B cell (primary cell): ENCODE data around the gene MPDU1. TPM values are rescaled to one million over a fixed set of nuclear protein-coding genes. Genes with fewer than 3 reads are reported as not detected.

Source experiments
- ATAC-seq: fragments of 200-7000 bp; cut with Tn5 transposase; one replicate; pipeline ENCODE4 v1.10.0; 2021; ENCODE audit warnings: low read depth, mild to moderate bottlenecking, moderate number of reproducible peaks, moderate library complexity
- CTCF ChIA-PET: fragments of 350-600 bp; sonication (Branson Sonifier 250); formaldehyde crosslinking; loops from one replicate; lab custom pipeline; 2021; ENCODE audit warnings: antibody characterized with exemption, inconsistent platforms; lab: Charles Lee
- POLR2A ChIA-PET: fragments of 350-600 bp; sonication (Branson Sonifier 250); formaldehyde crosslinking; loops from one replicate; lab custom pipeline; 2021; ENCODE audit warnings: antibody characterized with exemption; lab: Charles Lee
- DNase-seq: peaks from one replicate; pipeline ENCODE4 v3.0.0; 2013
- H2AFZ ChIP-seq: 2 replicates; pipeline ENCODE4 v1.6.1; 2012; ENCODE audit warnings: mild to moderate bottlenecking, low read depth, low read length; ENCODE audit not compliant: insufficient read depth, poor library complexity, severe bottlenecking
- H3K27ac ChIP-seq, 2 donors: 1 replicate in 1 of 2; 2 replicates in 1 of 2; pipeline ENCODE4 v1.5.1; 2012 to 2013; ENCODE audit warnings: low read length in 2 of 2, mild to moderate bottlenecking in 2 of 2, moderate library complexity in 1 of 2
- H3K27me3 ChIP-seq, 4 experiments: fragments of 200-600 bp in 1 of 4; sonication (generic) in 1 of 4; replicated peaks in 1 of 4; 1 replicate in 2 of 4; 2 replicates in 2 of 4; pipeline versions ENCODE4 v1.6.1 to v1.7.0; 2013 to 2016; ENCODE audit warnings: low read length in 3 of 4, mild to moderate bottlenecking in 2 of 4, mixed read lengths in 1 of 4, moderate library complexity in 1 of 4; ENCODE audit not compliant: insufficient read depth in 4 of 4, control insufficient read depth in 3 of 4; ENCODE audit errors: control extremely low read depth in 1 of 4
- H3K36me3 ChIP-seq, 2 experiments: replicated peaks in 1 of 2; 1 replicate in 1 of 2; 2 replicates in 1 of 2; pipeline versions ENCODE4 v1.6.1 to v1.7.1; 2013; ENCODE audit warnings: low read length in 1 of 2; ENCODE audit not compliant: insufficient read depth in 2 of 2, control insufficient read depth in 1 of 2; ENCODE audit errors: control extremely low read depth in 1 of 2, extremely low read depth in 1 of 2
- H3K4me1 ChIP-seq, 2 donors: fragments of 200-600 bp in 1 of 2; sonication (generic) in 1 of 2; 1 replicate in 1 of 2; 2 replicates in 1 of 2; pipeline versions ENCODE4 v1.5.1 to v1.6.1; 2013 to 2017; ENCODE audit warnings: low read length in 2 of 2; ENCODE audit not compliant: control insufficient read depth in 2 of 2, insufficient read depth in 2 of 2
- H3K4me2 ChIP-seq: replicated peaks from 2 replicates; pipeline ENCODE3; 2012; ENCODE audit warnings: mild to moderate bottlenecking, low read depth, low read length; ENCODE audit not compliant: poor library complexity, severe bottlenecking
- H3K4me3 ChIP-seq, 5 experiments: fragments of 200-600 bp in 1 of 5; sonication (generic) in 1 of 5; 1 replicate in 3 of 5; 2 replicates in 2 of 5; pipeline versions ENCODE4 v1.5.1 to v1.7.0; 2011 to 2016; ENCODE audit warnings: low read length in 4 of 5, mild to moderate bottlenecking in 4 of 5, low read depth in 2 of 5, control low read depth in 1 of 5, moderate library complexity in 1 of 5; ENCODE audit not compliant: insufficient read depth in 1 of 5; ENCODE audit errors: control extremely low read depth in 1 of 5, extremely low read depth in 1 of 5
- H3K79me2 ChIP-seq: fragments of 200-600 bp; sonication (generic); one replicate; pipeline ENCODE4 v1.6.0; 2016; ENCODE audit warnings: low read length; ENCODE audit not compliant: control insufficient read depth, insufficient read depth
- H3K9ac ChIP-seq: fragments of 200-600 bp; sonication (generic); 2 replicates; pipeline ENCODE4 v1.6.1; 2017; ENCODE audit warnings: mild to moderate bottlenecking, low read length, moderate library complexity
- H3K9me3 ChIP-seq, 3 donors: one replicate each; pipeline versions ENCODE4 v1.6.1 to v1.7.1; 2013; ENCODE audit warnings: low read length in 2 of 3; ENCODE audit not compliant: control insufficient read depth in 2 of 3, insufficient read depth in 1 of 3; ENCODE audit errors: control extremely low read depth in 1 of 3
- H4K20me1 ChIP-seq: 2 replicates; pipeline ENCODE4 v1.6.0; 2012; ENCODE audit warnings: mild to moderate bottlenecking, low read length; ENCODE audit not compliant: insufficient read depth, control insufficient read depth, poor library complexity, severe bottlenecking
- H3K27ac Mint-ChIP-seq: one replicate; pipeline ENCODE4 v1.8.0; 2021; ENCODE audit warnings: mixed read lengths
- H3K27me3 Mint-ChIP-seq: one replicate; pipeline ENCODE4 v1.8.0; 2021; ENCODE audit warnings: mixed read lengths
- H3K4me1 Mint-ChIP-seq: one replicate; pipeline ENCODE4 v1.8.0; 2021; ENCODE audit warnings: mixed read lengths
- H3K4me3 Mint-ChIP-seq: one replicate; pipeline ENCODE4 v1.8.0; 2021; ENCODE audit warnings: mixed read lengths
- H3K9me3 Mint-ChIP-seq: one replicate; pipeline ENCODE4 v1.8.0; 2022; ENCODE audit warnings: mixed read lengths; ENCODE audit not compliant: insufficient read depth
- CTCF ChIP-seq: fragments of 200-600 bp; IDR thresholded peaks from one replicate; pipeline ENCODE4 v1.8.0; 2022; ENCODE audit warnings: antibody characterized with exemption, mild to moderate bottlenecking
- EZH2 ChIP-seq: IDR thresholded peaks from 2 replicates; pipeline ENCODE4 v1.6.1; 2012; ENCODE audit warnings: borderline replicate concordance, low read depth, mild to moderate bottlenecking, moderate library complexity, low read length; ENCODE audit not compliant: insufficient read depth, poor library complexity, severe bottlenecking
- WGBS: methylation state at CpG from one replicate; pipeline ENCODE4 v1.1.5; 2013; ENCODE audit warnings: missing lambda C conversion rate; ENCODE audit not compliant: insufficient coverage; 5-methylcytosine and 5-hydroxymethylcytosine counted together
- intact Hi-C: fragments of 100-400 bp; cut with micrococcal nuclease; formaldehyde crosslinking; loops from one replicate; pipeline ENCODE4 v1.10.0; 2022
- polyA plus RNA-seq: library from polyadenylated mRNA; depleted of rRNA; stranded (reverse); fragments of >200 nt; gene quantifications from 2 replicates; pipeline ENCODE4 v1.2.3, GENCODE V29; 2012
- total RNA-seq, 2 donors: library from RNA; stranded (reverse); fragments of 120-200 nt in 1 of 2; gene quantifications; 1 replicate in 1 of 2; 2 replicates in 1 of 2; pipeline versions ENCODE4 v1.2.3 to v1.2.4, GENCODE V29; 2013 to 2022

Gene MPDU1
- total and polyA plus RNA-seq, 2 donors (not counting 1 experiment from before 2014, with no cell fraction given): 31.7 to 51.5 TPM

DNA sequence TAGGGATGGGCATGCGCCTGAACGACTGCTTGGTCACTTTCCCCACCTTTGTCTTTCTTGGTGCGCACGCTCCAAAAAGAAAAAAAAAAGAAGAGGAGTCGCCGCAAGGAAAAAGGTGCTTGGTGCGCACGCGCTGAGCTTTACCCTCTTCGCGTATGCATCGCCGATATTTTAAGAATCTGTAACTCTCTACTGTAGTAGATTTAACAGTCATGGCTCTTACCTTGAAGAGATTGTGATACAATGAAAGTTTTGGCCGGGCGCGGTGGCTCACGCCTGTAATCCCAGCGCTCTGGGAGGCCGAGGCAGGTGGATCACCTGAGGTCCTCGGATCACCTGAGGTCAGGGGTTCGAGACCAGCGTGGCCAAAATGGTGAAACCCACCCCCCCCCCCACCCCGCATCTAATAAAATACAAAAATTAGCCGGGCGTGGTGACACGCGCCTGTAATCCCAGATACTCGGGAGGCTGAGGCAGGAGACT, 31.7 kb downstream of the MPDU1 start:
- DNase-seq (no peak), ATAC-seq (peak; percentile 6)
- H3K9me3 Mint-ChIP-seq: no peaks in the 10 kb centered on the region
- 6% methylated on average over 16 of the region's 28 CpGs for WGBS
- H3K4me1 Mint-ChIP-seq: peaks cover 22% of the 10 kb centered on the region
- H4K20me1 ChIP-seq: peaks cover 25% of the 10 kb centered on the region
- TF ChIP-seq EZH2: no peak
- TF ChIP-seq CTCF: no peak
- POLR2A ChIA-PET: interaction anchor here (0.6 to 2.9 kb wide), 12 partner anchors 12 to 235 kb away, joined by 3 to 35 read pairs (median 4); partner anchors contain the start of genes CD68, MPDU1, POLR2A and SAT2
- peak overlapping the region; percentile 84 for H3K4me3 Mint-ChIP-seq
- peak overlapping the region; percentile 82 for H3K4me2 ChIP-seq
- peaks cover 41% of the 10 kb centered on the region for H3K79me2 ChIP-seq
- peaks cover 12 to 26% of the 10 kb centered on the region in 2 donors for H3K4me1 ChIP-seq
- no peaks in the 10 kb centered on the region for H3K27me3 ChIP-seq
- H3K27ac ChIP-seq: peak overlapping the region; percentile 67 to 85
- peak overlapping the region; percentile 24 to 76 (median 72) for H3K4me3 ChIP-seq
- peak overlapping the region; percentile 74 for H2AFZ ChIP-seq
- no peaks in the 10 kb centered on the region for H3K9me3 ChIP-seq
- H3K36me3 ChIP-seq: peaks cover 1 to 8% of the 10 kb centered on the region in 2 experiments
- H3K27me3 Mint-ChIP-seq: no peaks in the 10 kb centered on the region
- CTCF ChIA-PET: interaction anchor here (0.6 to 2.5 kb wide), 14 partner anchors 9 to 101 kb away, joined by 3 to 14 read pairs (median 4); partner anchors contain the start of genes ATP1B2, SAT2, SOX15 and TP53
- intact Hi-C loops: loop anchor here (1.0 to 10.0 kb wide), 6 partner anchors 12 to 308 kb away; partner anchors contain the start of genes ATP1B2, EIF5A, SAT2 and TP53
- peak overlapping the region; percentile 93 for H3K27ac Mint-ChIP-seq
- H3K9ac ChIP-seq: peak overlapping the region; percentile 65

- intact Hi-C loops: loop anchor here (10.0 kb wide), 1 partner anchor 226 kb away; no protein-coding TSS in a partner anchor
These were observed 35.0 kb downstream of the MPDU1 start for GRCh38 chr17:7618608-7619007.

More at GRCh38 chr17:7618608-7619007, 35.0 kb downstream of the MPDU1 start:
- TF ChIP-seq EZH2 (no peak), CTCF (no peak)
- peaks cover 8% of the 10 kb centered on the region for H3K79me2 ChIP-seq
- H3K4me2 ChIP-seq: no peak overlapping the region
- ChIA-PET POLR2A (no interaction called here), CTCF (no interaction called here)
- DNase-seq (no peak), ATAC-seq (no peak)
- H3K4me1 ChIP-seq: peaks cover 5 to 11% of the 10 kb centered on the region in 2 donors
- no peaks in the 10 kb centered on the region for H3K27me3 ChIP-seq
- H3K27ac ChIP-seq: no peak overlapping the region
- 89% methylated on average over 3 of the region's 5 CpGs for WGBS
- H3K4me1 Mint-ChIP-seq: peaks cover 5% of the 10 kb centered on the region
- H3K36me3 ChIP-seq: no peaks in the 10 kb centered on the region
- no peak overlapping the region for H3K27ac Mint-ChIP-seq
- no peaks in the 10 kb centered on the region for H3K9me3 ChIP-seq
- H3K9me3 Mint-ChIP-seq: no peaks in the 10 kb centered on the region
- H3K4me3 ChIP-seq: no peak overlapping the region
- no peaks in the 10 kb centered on the region for H3K27me3 Mint-ChIP-seq
- no peak overlapping the region for H2AFZ ChIP-seq
- no peak overlapping the region for H3K4me3 Mint-ChIP-seq
- no peak overlapping the region for H3K9ac ChIP-seq
- H4K20me1 ChIP-seq: peaks cover 7% of the 10 kb centered on the region
